Gastroesophageal sphincter (tissue), 3 donors: Measurements from ENCODE around the gene CHD9NB.

Source experiments
- CTCF ChIP-seq, 4 experiments: fragments of 200-600 bp in 2 of 4; fragments of 450-650 bp in 2 of 4; sonication (generic) in 1 of 4; IDR thresholded peaks; one replicate each; pipeline ENCODE4 v1.5.1; 2017 to 2019; ENCODE audit warnings: antibody characterized with exemption in 4 of 4, mild to moderate bottlenecking in 2 of 4, moderate library complexity in 2 of 4
- POLR2A ChIP-seq, 2 donors: fragments of 450-650 bp; IDR thresholded peaks; one replicate each; pipeline ENCODE4 v1.6.1; 2017; ENCODE audit warnings: antibody characterized with exemption in 2 of 2, mild to moderate bottlenecking in 2 of 2, moderate library complexity in 1 of 2
- POLR2AphosphoS5 ChIP-seq: sonication (generic); formaldehyde crosslinking; IDR thresholded peaks from one replicate; pipeline ENCODE4 v1.6.1; 2017; ENCODE audit warnings: antibody characterized with exemption

GRCh38 chr16:53018834-53019416 lies 33.8 kb downstream of the CHD9NB start:
- no peak for TF ChIP-seq CTCF (IDR thresholded peaks at IDR 0.05)
- no peak for TF ChIP-seq POLR2A (IDR thresholded peaks at IDR 0.05)
- TF ChIP-seq POLR2AphosphoS5, result no peak
